Erythroblast (primary cell): ENCODE results near the gene ADH7.

Experiments
- GATA1 ChIP-seq: IDR thresholded peaks from 2 replicates; pipeline ENCODE4 v1.6.1; 2011; ENCODE audit warnings: low read depth, mild to moderate bottlenecking, control low read depth, low read length, moderate library complexity
- POLR2A ChIP-seq: IDR thresholded peaks from 2 replicates; pipeline ENCODE4 v1.6.1; 2011; ENCODE audit warnings: mild to moderate bottlenecking, low read length

- TF ChIP-seq POLR2A, result no peak
- TF ChIP-seq GATA1, result no peak
Observed at GRCh38 chr4:99436462-99436861, 1.3 kb upstream of the ADH7 start.
